NCI-H1694 treated with DMSO at 0.1 percent for 48 hours (cell line): Measurements from ENCODE around the gene EVX1.

Source experiments
- DNase-seq: peaks from one replicate; lab custom pipeline; 2025; lab: John Stamatoyannopoulos, UW

Gene EVX1

GRCh38 chr7:27235387-27236311 is 7.0 kb upstream of the EVX1 start:
- peak; percentile 56 for DNase-seq

GRCh38 chr7:27237735-27238334 is 4.8 kb upstream of the EVX1 start:
- no peak for DNase-seq

GRCh38 chr7:27238979-27239386 is 3.6 kb upstream of the EVX1 start:
- no peak for DNase-seq

- DNase-seq = no peak
These were observed 3.1 kb upstream of the EVX1 start for GRCh38 chr7:27239387-27240014.

DNA sequence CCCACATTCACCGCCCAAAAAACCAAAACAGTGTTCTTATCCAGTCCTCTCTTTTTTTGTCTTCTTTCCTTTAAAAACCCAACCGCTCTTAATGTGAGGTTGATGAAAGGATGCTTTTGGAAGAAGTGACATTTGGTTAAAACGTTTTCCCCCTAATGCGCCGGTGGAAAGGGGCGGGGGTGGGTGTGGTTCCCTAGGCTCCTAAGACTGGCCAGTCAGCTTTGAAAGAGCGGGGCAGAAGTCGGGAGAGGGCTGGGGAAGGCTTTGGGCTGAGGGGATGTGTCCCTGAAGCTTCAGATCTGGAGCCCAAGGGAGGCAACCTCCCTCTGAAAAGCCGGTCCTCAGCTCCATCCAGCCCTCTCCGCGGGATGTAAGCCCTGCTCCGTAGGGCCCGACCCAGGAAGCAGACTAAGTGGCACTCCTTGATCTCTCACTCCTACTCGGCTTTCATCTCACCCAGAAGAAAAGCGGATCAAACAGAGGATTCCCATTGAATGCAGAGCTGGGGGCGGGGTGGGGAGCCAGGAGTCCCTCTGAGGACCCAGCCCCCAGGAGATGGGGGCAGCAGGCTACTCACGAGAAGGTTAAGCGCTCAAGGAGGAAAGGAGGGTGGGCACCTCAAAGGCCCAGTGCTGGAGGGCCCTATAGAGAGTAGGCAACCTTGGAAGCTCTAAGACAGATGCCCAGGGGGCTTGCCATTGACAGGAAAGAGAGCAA is 2.4 kb upstream of the EVX1 start:
- DNase-seq = no peak

- no peak for DNase-seq
These were observed 1.2 kb upstream of the EVX1 start for GRCh38 chr7:27241189-27242056.

- no peak for DNase-seq
These were observed 448 bp upstream of the EVX1 start for GRCh38 chr7:27242154-27242553.

DNA sequence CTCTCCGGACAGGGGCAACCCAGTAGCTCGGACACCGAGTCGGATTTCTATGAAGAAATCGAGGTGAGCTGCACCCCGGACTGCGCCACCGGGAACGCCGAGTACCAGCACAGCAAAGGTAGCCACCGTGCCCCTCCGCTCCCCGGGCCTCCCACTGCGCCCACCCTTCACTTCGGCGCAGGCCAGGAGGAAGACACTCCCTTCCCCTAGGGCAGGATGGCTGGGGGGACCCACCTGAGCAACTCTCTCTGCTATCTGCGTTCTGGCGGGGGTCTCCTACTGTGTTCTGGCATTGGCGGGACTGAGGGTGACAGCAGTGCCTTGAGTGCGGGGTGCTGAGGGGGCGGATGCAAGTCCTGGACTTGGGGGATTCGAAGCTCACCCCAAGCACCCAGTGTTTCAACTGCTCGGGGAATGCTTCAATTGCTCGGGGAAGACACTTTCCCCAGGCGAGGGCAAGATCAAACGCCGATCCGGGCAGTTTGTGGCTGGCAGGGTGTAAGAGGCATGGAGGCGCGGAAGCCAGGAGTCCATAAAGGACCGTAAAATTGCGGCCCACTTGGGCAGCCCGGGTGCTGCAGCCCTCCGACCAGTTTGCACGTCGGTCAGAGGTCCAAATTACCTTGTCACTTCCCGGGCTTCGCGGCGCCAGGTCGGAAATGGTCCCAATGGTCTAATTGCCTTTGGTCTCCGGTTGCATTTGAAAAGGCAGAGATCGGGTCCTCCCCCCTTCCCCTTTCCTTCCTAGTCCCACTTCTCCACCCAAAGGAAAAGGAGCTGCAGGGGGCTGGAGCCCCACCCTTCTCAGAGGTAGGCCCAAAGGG is 950 bp downstream of the EVX1 start:
- DNase-seq = no peak

- DNase-seq = no peak
These were observed 2.0 kb downstream of the EVX1 start for GRCh38 chr7:27244488-27245123.

- DNase-seq = no peak
These were observed 2.7 kb downstream of the EVX1 start for GRCh38 chr7:27245124-27245797.

DNA sequence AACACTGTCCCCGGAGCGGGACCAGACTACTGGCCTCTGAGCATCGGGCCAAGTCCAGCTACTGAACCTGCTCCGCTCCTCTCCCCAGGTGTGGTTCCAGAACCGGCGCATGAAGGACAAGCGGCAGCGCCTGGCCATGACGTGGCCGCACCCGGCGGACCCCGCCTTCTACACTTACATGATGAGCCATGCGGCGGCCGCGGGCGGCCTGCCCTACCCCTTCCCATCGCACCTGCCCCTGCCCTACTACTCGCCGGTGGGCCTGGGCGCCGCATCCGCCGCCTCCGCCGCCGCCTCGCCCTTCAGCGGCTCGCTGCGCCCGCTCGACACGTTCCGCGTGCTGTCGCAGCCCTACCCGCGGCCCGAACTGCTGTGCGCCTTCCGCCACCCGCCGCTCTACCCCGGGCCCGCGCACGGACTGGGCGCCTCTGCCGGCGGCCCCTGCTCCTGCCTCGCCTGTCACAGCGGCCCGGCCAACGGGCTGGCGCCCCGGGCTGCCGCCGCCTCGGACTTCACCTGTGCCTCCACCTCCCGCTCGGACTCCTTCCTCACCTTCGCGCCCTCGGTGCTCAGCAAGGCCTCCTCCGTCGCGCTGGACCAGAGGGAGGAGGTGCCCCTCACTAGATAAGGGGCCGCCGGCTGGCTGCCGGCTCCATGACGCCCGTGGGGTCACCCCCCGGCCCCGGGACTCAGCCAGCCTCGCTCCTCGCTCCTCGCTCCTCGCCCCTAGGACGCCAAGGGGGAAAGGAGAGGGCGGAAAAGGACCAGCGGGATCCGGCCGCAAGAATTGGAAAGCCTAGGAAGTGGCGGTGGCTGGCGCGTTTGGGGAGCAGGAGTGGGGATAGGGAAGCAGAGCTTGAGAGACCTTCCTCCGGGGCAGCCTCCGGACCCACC is 3.4 kb downstream of the EVX1 start:
- no peak for DNase-seq

DNA sequence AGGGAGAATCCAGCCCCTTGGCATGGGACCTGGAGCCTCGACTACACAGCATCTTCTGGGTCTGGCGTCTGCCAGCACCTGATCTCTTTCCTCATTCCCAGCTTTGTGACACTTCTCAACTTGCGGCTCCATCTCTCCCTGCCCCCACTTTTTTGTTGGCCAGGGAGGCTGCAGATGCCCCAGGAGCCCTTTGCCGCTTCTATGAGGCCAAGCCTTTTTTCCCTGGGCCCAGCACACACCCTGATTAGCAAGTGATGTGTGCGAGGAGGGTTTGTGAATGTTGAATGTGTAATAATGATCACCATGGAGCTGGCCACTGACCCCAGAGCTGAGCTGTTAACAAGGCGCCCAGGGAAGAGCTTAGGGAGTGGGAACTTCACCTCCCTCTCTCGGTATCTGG is 4.4 kb downstream of the EVX1 start:
- DNase-seq = no peak

GRCh38 chr7:27247452-27248426 is 5.1 kb downstream of the EVX1 start:
- DNase-seq = no peak

DNA sequence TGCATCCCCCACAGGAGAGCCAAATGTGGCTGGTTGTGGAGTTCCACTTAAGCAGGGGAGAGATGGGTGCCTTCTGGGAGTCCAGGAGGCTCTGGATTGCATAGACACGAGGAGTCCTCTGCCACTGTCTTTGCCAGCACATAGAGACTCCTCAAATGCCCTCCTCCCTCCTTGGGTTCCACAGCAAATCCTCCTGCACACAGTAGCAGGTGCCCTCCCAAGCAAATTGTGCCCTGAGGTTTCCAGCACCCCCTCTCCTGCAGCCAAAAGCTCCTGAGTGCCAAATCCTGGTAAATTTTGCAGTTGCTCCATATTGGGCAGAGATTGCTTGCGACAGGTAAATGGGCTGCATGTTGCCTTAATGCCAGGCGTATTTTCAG is 5.8 kb downstream of the EVX1 start:
- no peak for DNase-seq

DNA sequence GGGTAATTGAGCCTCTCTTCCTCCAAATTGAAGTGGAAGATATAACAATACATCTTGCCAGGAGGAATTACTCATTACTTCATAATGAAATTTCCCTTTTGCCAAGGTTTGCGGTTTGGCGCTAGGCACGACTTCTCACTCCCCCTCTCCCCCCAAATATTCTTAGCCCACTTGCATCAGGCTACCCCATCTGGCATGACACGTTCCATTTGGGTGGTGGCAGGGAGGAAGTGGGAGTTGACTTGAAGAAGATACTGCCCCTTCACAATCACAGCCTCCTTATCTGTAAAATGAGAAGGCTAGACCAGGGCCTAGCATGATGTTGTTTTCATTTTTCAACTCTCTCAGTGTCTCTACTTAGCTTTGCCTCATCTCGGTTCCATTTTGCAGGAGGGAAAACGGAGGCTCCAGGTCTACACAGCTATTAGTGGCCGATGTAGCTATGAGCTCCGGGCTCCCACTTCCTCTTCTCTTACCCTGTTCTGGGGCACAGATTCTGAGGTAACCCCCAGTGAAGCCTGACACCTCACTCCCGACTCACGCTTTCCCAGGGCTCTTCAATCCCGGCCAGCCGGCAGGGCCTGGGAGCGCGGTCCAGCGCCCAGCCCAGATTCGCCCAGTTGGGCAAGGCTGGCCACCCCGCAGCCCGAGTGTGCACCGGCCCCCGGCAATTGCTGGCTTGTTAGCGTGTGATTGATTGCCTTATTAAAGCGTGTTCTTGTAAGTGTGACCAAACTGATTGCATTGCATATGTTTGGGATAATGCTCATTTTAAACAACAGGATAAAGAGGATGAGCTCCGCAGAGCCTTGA is 6.5 kb downstream of the EVX1 start:
- no peak for DNase-seq
